Activated CD4-positive, alpha-beta T cell treated with anti-CD3 and anti-CD28 coated beads, Interleukin-10, Interleukin-2, amounts not matched to agents 100 ng/mL and 50 ng/mL, durations not matched to agents 16 hours and 8 hours (primary cell): ENCODE measurements around the gene GPC6.

Source experiments
- DNase-seq: peaks from one replicate; pipeline ENCODE4 v3.0.0-alpha.2; 2020

The GPC6 gene

GRCh38 chr13:93231867-93232266, 5.3 kb downstream of the GPC6 start:
- DNase-seq = no peak

- no peak for DNase-seq
Measured at GRCh38 chr13:93233997-93234416, 7.4 kb downstream of the GPC6 start.

DNA sequence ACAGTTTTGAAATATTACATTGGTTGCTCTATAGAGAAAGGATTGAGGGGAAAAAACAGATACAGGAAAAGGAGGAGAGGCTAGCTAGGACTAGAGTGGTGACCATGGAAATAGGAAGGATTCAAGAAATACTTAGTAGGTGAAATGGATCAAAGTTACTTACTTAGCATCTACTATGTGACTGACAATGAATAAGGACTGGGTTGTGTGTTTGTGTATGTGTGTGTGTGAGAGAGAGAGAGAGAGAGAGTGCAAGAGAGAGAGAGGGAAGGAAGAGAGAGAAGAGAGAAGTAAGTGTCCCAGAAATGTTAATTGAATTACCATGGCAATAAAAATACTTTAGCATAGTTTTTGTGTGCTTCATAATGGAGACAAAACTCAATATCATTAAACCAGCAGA, 7.9 kb downstream of the GPC6 start:
- DNase-seq = no peak

GRCh38 chr13:93235258-93236015, 8.8 kb downstream of the GPC6 start:
- no peak for DNase-seq

- no peak for DNase-seq
Measured at GRCh38 chr13:93238711-93239110, 12.1 kb downstream of the GPC6 start.

DNA sequence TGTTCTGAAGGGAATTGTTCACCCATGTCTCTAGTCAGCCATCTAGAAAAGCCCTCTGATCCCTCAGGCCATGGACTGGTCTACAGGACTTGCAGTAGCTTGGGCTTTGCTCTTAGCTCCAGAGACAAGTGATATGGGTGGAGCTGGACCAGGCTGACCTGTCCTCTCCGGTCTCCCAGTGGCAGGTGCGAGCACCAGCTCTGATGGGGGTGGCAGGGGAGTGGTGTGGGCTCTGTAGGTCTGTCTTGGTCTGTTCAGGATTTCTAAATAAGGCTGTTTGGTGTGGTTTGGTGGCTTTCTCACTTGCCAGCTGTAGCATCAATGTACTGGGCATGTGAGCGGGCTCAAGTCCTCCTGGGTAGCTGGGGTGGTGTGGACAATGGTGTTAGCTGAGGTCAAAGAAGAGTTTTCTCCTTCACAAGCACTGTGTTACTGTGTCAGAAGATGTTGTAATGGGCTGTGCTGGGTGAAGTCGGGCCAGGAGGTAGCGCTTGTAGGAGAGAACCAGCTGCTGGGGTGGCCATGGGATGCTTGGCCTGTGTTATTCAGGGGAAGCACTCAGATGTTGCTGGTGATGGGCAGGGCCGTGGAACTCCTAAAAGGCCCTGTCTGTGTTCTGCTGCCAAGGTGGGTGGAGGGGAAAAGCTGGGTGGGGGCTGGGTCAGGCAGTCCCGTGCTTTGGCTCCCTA, 16.9 kb downstream of the GPC6 start:
- DNase-seq = no peak

DNA sequence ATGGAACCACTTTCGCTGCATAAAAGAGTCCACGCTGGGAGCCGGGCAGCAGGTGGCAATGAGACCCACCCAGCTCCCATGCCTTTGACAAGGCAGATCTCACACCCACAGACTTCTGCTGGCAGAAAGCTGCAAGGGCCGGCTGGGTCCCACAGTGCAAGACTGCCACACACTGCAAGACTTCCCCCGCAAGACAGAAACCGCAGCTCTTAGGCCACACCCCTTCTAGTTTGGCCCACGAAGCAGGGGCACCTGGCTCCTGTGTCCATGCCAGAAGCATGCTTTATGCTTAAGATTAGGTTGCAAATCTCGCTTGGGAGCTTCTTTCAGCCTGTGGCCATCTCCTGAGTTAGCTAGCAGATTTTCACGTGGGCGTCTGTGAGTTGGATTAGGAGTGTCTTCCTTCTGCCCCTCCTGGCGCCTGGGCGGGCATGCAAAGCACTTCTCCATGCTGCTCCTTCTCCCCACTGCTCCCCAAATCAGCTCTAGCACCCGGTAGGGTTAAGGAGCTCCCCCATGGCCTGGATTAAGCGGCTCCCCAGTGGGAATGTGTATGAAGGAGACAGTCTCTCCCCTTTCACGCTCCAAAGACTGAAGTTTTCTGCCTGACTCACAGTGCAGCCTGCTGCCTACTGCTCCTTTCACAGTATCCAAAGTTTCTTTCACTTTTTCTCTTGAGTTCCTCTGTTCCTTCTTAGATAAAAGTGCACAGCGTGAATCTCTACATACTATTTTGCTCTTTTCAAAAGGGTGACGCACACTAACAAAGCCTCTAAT, 17.7 kb downstream of the GPC6 start:
- DNase-seq = no peak

DNA sequence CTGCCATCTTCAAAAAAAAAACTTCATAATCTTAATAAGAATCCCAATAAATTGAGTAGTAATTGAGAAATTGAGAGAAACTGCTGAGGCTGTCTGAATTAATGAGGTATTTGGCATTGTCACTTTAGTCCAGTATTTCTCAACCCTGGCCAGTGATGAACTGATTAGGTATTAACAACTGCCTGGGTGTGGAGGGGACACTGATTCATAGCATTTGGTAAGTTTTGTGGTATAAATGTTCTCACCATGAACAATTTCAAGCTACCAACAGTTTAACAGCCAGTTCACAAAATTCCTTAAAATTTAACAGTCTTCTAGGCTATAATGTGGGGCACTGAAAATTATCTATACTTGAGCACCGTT, 18.3 kb downstream of the GPC6 start:
- no peak for DNase-seq

DNA sequence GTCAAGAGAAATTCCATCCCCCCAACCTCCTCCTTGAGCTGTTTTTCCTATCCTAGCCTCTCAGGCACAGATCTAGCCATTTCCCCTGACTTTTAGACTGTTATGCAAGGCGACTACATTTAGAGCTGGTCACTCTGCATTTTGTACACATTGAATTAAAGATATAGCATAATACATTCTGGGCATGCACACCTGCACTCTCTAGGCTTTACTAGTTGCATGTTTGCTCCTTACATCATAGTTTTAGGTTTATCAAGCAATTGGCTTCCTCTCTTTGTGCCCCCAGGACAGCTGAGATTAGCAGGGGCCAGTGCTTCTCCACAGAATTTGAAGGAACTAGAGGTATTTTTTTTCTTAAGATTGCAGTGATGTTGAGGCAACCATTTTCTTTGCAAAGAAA, 19.5 kb downstream of the GPC6 start:
- DNase-seq = no peak

- DNase-seq = no peak
Measured at GRCh38 chr13:93248627-93249047, 22.0 kb downstream of the GPC6 start.

- no peak for DNase-seq
Measured at GRCh38 chr13:93249364-93250306, 23.0 kb downstream of the GPC6 start.

- DNase-seq = no peak
Measured at GRCh38 chr13:93254775-93255174, 28.2 kb downstream of the GPC6 start.

DNA sequence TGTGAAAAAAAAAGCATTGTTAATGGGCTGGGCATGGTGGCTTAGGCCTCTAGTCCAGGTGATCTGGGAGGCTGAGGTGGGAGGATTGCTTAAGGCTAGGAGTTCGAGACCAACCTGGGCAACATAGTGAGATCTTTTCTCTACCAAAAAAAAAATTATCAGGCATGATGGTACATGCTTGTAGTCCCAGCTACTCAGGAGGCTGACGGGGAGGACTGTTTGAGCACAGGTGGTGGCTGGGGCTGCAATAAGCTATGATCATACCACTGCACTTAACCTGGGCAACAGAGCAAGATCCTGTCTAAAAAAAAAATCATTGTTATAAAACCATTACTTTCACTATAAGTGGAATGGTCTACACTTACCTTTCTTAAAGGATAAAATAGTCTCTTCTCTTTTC, 30.4 kb downstream of the GPC6 start:
- DNase-seq = no peak

- DNase-seq = no peak
Measured at GRCh38 chr13:93259527-93260080, 33.0 kb downstream of the GPC6 start.

GRCh38 chr13:93260591-93260990, 34.0 kb downstream of the GPC6 start:
- DNase-seq = no peak

DNA sequence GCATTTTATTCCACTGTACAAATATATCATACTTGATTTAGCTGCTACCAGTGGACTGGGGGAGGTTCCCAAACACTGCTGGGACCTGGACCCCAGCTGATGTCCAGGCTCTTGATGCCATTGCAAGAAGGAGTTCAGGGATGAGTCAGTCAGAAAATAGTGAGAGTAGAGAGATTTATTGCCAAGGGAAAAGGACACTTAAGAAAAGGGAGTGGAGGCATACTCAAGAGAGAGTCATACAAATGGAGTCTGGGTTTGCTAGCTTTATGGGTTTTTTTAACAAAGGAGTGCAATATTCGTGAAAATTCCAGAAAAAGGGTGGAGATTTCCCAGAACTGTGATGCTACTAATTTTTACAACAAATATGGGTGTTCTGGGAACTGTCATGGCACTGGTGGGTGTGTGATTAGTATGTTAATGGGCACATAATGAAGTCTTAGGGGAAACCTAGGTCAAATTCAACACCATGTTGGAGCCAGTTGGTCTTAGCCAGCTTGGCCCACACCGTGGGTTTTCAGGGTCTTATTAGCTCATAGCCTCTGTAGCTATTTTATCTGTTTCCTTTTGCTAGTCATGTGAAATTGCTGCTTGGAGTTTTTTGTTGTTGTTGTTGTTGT, 36.2 kb downstream of the GPC6 start:
- no peak for DNase-seq

- DNase-seq = no peak
Measured at GRCh38 chr13:93264876-93265275, 38.3 kb downstream of the GPC6 start.

DNA sequence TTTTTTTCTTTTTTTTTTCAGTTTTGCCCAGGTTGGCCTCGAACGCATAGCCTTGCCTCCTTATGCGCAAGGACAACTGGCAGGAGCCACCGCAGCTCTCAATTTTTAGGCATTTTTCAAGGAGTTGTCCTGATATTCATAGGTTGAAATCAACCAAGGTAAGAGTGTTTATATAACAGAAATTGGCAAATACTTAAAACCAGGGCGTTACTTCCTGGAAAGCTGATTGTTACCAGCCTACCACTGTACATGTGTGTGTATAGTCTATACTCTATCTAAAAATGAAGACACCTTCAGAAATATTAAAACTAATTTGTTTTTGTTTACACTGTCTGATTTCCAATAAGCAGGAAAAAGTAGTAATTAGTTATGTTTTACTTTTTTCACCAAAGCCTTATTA, 39.2 kb downstream of the GPC6 start:
- no peak for DNase-seq

GRCh38 chr13:93266681-93267080, 40.1 kb downstream of the GPC6 start:
- no peak for DNase-seq

GRCh38 chr13:93268327-93269028, 41.9 kb downstream of the GPC6 start:
- DNase-seq = no peak
